A172 (cell line): ENCODE measurements around the gene AOAH. TPM values are rescaled to one million over a fixed set of nuclear protein-coding genes. Genes with fewer than 3 reads are reported as not detected.
A peak's percentile ranks its signal among the peaks of the same experiment; 100 is the strongest.

Source experiments
- DNase-seq: peaks from one replicate; pipeline ENCODE4 v3.0.0-alpha.2; 2015; ENCODE audit warnings: low spot score
- total RNA-seq: library from RNA; depleted of rRNA; stranded (reverse); fragments of >200 nt; shearing (Covaris generic); gene quantifications from 2 replicates; pipeline ENCODE4 v1.2.3, GENCODE V29; 2014

Gene AOAH
- total RNA-seq, 1 experiment from 2014 or later, result 0.64 TPM

DNA sequence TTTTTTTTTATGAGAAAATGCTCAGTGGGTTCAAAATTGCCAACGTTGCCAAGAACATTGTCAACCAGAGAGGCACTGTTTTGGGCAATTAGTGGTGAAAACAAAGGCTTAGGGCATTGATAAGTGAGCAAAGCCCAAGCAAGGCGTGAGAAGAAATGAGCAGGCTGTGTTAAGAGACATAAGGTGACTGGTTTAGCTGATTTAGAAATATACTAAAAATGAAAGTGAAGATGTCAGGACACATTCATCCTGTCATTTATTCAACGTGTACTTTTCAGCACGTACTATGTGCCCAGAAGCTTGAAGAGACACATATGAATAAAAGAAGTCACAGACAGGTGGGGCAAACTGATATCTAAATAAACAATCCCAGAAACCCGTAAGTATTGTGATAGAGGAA lies 31.8 kb downstream of the AOAH start:
- no peak for DNase-seq

DNA sequence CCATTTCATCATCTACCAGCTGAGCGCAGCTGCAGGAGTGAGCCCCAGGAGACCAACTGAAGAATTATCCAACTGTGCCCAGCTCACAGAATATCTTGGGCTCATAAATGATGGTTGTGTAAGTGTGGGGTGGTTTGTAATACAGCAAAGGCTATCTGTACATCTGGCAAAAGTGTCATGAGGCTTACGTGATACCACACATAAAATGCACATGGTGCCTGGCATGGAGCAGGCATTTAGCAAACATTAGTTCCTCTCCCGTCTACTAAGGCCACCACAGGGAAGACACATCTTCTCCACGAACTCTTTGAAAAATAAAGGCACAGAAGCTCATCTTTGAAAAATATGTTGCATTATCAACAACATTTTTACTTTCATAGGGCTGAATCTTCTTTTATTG lies 32.3 kb downstream of the AOAH start:
- DNase-seq, result no peak

DNA sequence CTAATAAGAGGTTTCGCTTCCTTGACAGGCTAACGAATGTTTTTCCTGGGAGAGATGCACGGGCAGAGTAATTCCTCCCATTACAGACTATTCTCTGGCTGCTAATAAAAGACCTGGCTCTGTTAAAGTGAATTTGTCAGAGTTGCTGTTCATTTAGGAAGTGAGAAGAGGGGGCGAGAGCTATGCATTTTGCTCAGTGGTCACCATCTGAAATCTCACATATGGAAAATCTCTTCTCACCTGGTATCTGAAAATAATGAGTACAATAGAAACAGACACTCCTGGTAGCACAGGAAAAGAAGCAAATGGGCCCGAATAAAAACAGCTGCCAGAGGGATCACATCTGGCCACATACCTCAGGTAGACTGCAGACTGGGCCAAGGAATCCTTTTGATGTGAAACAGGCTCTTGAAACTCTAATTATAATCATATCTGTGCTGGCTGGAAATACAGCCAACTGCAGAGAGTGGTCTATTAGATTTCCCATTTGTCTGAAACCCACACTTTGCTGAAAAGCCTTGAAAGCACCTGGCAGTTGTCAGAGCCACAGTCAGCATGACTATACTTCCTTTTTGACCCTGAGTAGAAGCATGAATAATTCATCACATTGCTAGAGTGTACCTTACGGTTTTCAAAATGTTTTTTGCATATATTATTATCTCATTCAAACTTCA lies 33.6 kb downstream of the AOAH start:
- no peak for DNase-seq

DNA sequence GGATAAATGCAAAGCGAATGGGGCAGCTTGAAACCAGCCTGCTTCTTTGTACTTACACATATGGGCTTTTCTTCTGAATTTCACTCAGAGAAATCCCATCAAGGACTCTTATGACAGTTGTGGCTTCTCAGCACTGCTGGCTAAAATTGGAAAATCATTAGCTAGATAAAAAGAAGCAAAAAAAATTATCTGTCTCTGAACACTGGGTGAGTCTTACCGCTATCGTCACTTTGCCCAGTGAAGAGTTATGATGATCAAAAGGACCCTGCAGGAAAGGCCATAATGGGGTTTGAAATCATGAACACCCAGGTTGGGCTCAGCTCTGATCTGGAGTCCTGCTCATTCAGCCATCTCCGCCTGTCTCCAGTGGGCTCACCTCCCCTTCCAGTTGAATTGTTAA lies 34.3 kb downstream of the AOAH start:
- DNase-seq, result no peak

DNA sequence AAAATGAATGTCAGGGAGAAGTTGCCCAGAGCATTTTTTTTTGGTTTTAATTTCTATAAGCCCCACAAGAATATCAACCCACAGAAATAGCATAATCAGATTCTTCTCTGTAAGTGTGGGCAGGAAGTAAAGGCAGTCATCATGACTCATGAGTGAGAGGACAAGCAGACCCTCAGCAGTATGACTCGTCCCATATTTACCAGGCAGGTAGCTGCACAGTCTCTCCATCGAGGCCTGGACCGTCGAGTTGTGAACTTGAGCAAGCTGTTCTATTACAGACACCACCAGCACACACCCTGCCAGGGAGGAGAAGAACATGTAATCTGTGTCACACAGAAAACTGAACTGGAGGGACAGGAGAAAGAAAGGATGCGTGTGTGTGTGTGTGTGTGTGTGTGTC lies 37.8 kb downstream of the AOAH start:
- peak; percentile 83 for DNase-seq

DNA sequence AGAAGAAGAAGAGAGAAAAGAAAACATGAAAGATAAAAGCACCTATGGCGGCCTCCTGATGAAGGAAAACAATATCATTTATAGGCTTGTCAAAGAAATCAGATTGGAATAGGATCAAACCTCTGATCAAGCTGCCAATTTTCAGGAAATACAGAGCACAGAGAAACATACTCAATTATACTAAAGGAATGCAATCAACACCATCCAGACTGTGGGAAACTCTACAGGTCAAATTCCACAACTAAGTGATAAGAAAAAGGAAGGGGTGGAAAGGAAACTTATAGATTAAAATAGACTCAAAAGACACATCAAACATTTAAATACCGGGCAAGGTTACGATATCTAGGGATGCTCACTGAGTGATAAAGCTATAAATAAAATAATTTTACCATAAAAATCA lies 39.3 kb downstream of the AOAH start:
- no peak for DNase-seq

DNA sequence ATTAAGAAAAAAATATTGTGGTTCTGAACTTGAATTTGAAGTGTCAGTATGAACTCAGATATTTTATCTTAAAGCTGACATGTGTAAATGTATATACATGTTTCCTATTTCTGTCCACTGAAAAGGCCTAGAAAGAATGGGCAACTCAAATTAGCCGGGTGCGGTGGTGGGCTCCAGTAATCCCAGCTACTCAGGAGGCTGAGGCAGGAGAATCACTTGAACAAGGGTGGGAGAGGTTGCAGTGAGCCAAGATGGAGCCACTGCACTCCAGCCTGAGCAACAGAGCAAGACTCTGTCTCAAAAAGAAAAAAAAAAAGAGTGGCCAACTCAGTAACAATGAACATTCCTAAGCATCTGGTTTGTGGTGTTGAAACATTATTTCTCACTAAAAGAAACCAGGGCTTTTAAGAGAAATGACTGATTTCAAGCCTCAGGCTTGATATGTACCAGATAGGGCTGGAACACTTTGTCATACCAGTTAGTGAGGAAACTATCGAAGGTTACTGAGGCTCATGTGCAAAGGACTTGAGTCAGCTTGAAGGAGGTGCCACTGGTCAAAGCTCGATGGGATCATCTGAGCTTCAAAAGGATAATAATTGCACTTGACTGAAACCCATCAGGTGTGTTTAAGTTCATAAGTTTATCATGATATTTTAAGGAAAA lies 40.5 kb downstream of the AOAH start:
- DNase-seq, result no peak

DNA sequence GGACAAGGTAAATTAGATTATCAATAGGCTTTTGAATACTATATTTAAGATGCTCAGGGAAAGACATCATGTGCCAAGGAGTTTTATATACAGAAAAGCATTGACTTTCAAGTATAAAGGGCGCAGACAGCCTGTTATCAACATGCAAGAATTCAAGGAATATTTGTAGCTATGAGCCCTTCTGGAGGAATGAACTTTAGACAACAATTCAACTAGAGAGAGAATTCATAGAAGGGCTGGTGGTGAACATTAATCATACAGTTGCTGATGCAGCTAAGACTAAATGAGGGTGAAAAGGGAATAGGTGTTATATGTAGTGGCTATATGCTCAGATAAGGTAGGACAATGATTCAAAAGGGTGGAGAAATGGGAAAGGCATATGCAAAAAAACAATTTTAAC lies 41.2 kb downstream of the AOAH start:
- DNase-seq, result no peak

DNA sequence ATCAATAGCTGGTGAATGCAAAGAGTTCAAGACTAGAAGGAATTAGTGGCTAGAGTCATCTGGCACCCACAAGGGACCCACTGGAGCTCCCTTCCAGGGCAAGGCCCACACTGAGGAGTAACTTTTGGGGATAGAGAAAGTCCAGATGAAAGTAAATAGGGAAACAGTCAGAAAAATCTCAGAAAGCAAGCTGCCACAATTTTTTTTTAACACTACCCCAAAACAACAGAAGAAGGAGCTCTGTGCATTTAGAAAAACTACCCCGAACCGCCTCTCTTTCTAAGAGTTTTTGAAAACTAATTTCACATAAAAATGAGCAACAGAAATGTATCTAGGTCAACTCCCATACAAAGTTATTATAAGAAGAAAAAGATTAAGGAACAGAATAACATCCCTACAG lies 42.2 kb downstream of the AOAH start:
- DNase-seq, result no peak

DNA sequence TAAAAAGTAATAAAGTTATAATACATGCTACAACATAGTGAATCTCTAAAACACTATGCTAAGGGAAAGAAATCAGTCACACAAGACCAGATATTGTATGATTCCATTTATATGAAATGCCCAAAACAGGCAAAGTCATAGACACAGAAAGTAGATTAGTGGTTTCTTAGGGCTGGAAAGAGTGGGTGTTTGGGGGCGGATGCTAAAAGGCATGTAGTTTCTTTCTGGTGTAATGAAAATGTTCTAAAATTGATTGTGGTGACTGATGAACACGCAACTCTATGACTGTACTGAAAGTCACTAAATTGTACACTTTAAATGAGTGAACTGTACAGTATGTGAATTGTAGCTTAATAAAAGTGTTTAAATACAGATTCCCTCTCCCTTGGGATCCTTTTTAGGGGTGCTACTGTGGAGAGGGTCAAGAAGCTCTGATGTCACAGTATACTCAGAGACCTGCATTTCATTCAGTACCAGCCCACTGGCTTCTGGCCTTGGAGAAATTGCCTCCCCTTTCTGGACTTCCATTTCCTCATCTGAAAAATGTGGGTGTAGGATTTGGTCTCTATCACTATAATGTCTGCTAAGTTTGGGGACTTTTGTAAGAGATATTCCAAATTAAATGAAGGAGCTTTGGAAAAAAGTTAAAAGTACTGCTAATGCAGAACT lies 46.4 kb downstream of the AOAH start:
- DNase-seq, result no peak

DNA sequence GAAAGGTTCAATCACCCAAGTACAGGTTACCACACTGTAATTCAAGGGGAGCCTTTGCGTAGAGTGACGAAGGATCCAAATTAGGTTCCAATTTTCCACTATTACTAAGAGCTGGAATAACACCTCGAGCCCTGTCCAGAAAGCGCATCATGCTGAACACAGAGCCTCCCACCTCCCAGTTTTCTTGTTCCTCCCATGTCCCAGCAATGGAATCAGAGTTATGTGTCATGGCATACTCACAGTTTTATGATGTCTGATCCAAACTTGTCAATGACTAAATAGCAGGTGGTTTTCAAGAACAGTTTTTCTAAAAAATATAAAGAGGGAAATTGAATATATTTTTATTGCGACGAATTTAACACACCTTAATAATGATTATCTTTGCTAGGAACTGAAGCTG lies 50.6 kb downstream of the AOAH start:
- DNase-seq, result no peak

DNA sequence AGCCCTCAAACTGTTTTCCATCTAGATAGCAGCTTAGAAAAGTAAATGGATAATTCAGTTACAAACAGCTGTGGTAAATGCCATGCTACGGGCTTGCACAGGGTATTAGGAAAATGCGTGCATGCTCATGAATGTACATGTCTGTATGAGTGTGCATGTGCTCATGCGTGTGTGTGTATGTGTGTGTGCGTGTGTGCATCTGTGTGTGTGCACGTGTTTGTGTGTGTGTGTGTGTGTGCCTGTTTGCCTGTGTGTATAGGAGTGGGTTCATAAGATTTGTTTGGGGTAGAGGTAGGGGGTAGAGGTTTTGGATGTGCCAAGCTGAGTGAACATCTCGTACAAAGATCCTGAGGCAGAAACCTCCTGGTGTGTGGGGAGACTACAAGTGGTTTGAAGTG lies 52.9 kb downstream of the AOAH start:
- DNase-seq, result no peak

DNA sequence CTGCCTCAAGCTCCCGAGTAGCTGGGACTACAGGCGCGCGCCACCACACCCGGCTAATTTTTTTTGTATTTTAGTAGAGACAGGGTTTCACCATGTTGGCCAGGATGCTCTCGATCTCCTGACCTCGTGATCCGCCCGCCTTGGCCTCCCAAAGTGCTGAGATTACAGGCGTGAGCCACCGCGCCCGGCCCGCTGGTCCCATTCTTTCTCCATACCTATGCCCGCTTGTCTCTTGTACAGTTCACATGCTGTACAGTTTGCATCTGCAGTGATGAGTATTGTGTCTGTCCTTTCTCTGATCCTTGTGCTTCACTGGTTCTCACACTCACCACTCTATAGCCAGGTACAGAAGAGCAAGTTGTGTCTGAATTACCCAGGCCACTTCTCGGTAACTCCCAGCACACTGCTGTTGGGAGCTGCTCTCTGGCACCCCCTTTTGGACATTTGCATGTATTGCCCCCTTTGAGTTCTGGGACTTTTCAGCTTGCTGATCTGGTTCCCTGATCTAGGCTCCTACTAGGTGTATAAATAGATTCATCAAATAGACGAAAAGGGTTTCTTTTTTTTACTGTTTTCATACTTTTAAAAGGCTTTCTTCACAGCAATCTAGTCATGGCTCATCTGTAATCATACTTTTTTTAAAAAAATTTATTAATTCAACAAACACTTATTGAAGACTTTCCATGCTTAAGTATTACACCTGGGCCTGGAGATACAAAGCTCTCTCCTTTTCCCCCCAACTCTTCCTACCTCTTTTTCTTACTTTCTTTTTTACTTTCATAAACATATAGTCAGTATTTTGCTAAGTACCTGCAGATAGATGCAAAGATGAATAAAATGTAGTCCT lies 53.5 kb downstream of the AOAH start:
- peak; percentile 90 for DNase-seq

DNA sequence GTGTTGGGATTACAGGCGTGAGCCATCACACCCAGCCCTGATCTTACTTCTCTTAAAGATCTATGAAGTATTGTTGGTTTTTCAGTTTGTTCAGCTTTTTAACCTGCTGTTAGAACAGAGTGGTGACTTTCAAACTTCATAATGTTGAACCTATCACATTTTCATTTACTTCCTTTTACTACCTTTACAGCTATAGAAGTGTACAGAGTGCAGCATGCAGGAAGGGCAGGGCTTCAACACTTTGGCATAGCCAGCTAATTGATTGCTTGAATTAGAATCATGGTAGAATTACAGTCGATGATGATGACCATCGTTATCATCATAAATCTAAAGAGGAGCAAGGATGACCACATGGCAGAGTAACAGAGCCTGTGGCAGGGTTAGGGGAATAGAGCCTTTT lies 55.5 kb downstream of the AOAH start:
- DNase-seq, result no peak

DNA sequence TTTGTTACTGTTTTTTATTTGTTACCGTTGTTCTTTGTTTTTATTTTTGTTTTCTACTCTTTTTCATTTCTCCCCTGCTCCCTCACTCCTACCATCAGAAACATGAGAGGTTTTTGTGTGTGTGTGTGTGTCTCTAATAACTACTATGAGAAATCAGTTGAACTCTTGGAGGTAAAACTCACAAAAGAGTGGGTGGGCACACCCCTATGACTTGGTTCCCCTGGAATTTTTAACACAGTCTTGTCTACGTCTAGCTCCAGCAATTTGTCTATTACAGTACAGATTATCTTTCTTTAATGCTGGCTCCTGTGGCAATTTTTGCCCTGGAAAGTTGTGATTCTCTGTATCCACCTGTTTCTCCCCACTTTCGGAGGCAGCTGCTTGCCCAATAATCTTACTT lies 56.2 kb downstream of the AOAH start:
- no peak for DNase-seq

DNA sequence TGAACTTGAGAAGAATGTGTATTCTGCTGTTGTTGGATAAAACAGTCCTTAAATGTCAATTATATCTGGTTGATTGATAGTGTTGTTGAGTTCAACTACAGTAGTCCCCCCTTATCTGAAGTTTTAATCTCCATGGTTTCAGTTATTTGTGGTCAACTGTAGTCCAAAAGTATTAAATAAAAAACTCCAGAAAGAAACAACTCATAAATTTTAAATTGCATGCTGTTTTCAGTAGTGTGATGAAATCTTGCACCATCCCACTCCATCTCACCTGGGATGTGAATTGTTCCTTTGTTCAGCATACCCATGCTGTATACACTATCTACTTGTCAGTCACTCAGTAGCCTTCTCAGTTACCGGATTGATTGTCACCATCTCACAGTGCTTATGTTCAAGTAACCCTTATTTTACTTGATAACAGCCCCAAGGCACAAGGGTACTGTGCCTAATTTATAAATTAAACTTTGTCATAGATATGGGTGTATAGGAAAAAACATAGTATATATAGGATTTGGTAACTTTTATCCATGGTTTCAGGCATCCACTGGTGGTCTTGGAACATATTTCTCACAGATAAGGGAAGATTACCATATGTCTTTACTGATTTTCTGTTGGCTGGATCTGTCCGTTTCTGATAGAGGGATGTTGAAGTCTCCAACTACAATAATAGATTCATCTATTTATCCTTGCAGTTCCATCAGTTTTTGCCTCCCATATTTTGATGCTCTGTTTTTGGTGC lies 57.1 kb downstream of the AOAH start:
- DNase-seq, result peak; percentile 54

DNA sequence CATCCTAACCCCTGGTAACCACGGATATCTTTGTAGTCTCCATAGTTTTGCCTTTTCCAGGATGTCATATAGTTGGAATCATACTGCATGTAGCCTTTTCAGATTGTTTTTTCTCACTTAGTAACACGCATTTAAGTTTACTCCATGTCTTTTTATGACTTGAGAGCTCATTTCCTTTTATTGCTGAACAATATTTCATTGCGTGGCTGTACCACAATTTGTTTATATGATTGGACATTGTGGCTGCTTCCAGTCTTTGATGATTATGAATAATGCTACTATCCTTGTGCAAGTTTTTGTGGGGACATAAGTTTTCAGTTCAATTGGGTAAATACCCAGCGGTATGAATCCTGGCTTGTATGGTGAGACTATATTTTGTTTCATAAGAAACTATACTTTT lies 60.8 kb downstream of the AOAH start:
- DNase-seq, result no peak

DNA sequence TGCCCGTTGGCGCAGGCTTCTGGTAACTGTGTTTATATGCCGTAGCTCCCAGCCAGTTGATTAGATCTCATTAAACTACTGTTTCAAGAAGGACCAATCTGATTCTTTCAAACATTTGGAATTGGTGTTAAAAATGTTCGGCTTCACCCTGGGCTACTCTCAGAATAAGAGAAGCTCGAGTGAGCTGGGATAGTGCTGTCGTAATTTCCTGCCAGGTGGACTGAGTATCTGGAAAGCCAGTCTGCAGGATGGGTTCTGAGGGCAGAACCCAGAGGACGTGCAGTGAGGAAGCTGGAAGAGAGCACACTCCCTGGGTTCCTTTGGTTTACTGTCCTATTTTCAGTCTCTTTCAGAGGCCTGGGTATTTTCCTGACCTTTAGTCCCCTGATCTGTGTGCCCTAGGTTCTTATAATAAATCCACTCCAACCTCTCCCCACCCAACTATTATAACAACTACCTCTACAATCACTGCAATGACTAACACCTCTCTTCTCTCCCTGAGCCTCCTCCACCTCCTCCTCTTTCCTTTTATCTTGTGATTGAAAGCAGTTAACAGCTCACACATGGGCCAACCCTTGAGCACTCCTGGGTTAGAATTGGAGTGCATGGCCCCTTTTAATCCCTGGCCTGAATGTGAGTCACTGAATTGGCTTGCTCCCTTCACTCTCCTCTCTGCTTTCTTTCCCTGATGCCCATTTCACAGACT lies 63.0 kb downstream of the AOAH start:
- DNase-seq, result peak; percentile 97

DNA sequence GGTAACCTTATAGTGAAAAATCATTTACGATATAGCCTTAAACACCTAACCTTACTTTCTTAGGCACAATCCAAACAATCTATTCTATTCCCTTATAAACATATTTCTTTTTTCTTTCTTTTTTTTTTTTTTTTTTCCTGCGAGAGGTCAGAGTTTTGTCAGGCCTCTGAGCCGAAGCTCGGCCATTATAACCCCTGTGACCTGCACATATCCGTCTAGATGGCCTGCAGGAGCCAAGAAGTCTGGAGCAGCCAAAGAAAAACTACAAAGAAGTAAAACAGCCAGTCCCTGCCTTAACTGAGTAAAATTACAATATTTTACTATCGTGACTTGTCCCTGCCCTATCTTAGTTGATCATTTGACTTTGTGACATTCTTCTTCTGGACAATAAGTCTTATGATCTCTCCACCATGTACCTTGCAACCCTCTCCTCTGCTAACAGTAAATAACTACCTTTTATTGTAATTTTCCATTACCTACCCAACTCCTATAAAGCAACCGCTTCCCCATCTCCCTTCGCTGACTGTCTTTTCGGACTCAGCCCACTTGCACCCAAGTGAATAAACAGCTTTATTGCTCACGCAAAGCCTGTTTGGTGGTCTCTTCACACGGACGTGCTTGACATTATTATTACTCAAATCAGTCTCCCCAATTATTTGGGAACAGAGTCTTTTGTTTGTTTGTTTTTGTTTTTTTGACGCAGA lies 64.5 kb downstream of the AOAH start:
- DNase-seq, result no peak

DNA sequence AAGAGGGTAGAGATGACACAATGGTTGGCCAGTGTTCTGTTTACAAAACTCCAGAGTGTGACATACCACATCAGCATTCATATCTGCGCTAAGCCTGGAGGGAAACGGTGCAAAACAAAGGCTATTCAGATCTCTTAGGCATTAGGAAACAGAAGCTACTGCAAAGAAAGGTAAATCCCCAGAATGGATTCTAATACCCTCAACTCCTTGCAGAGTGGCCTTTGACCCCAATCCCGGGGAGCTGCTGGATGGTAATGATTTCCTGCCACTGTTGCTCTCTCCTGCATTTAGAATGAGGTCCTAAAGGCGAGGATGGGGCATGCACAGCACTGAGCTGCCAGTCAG lies 65.2 kb downstream of the AOAH start:
- peak; percentile 94 for DNase-seq
